Body of pancreas (tissue), 4 donors: ENCODE results near the gene ACAD9.

ENCODE experiments used
- POLR2A ChIP-seq, 3 donors: fragments of 450-650 bp; IDR thresholded peaks; one replicate each; pipeline ENCODE4 v1.6.1; 2016; ENCODE audit warnings: antibody characterized with exemption in 3 of 3, mild to moderate bottlenecking in 2 of 3
- TF ChIP-seq, protein P1 (sequence below), 7 experiments: fragments of 450-650 bp in 4 of 7; fragments of 200-600 bp in 3 of 7; sonication (generic) in 3 of 7; IDR thresholded peaks; one replicate each; pipeline ENCODE4 v1.5.1; 2016 to 2019; ENCODE audit warnings: antibody characterized with exemption in 7 of 7

DNA sequence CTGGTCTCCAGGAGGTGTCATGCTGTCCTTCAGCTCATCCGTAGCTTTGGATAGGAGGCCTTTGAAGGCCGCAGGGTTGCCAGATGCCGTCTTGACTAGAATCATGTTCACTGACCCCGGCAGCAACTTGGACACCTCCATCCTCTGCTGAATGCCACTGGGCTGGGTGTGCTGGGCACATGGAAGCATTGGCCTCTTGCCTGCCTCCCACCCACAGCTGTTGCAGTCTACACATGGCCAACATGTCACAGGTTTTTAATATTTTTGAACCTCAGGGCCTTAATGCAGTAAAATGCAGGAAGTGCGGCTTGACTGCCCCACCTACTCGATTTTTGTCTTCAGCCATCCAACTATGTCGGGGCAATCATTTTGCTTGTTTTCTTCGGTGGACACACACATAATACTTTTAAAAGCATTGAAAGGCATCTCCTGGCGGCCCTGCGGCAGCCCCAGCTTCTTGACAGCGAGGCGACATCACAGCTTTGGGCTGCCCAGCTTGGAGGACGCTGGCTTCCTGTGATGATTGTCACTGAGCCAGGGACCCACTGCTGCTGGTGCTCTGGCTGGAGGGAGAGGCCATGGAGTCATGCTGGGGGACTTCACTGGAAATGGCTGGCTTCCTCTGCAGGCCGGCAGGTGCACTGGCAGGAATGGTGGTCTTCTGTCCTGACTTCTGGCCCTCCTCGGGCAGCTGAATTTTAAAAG lies 31.6 kb upstream of the ACAD9 start:
- TF ChIP-seq, protein P1, sequence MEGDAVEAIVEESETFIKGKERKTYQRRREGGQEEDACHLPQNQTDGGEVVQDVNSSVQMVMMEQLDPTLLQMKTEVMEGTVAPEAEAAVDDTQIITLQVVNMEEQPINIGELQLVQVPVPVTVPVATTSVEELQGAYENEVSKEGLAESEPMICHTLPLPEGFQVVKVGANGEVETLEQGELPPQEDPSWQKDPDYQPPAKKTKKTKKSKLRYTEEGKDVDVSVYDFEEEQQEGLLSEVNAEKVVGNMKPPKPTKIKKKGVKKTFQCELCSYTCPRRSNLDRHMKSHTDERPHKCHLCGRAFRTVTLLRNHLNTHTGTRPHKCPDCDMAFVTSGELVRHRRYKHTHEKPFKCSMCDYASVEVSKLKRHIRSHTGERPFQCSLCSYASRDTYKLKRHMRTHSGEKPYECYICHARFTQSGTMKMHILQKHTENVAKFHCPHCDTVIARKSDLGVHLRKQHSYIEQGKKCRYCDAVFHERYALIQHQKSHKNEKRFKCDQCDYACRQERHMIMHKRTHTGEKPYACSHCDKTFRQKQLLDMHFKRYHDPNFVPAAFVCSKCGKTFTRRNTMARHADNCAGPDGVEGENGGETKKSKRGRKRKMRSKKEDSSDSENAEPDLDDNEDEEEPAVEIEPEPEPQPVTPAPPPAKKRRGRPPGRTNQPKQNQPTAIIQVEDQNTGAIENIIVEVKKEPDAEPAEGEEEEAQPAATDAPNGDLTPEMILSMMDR (IDR thresholded peaks at IDR 0.05), result no peak
- no peak for TF ChIP-seq POLR2A (IDR thresholded peaks at IDR 0.05)
